ENCODE data around the gene KLF13.

KLF13 gene

GRCh38 chr15:31402003-31402402 is 75.4 kb downstream of the KLF13 start:
- no peaks in the 10 kb centered on the region for H3K27me3 ChIP-seq (ENCODE audit: low read depth, low read length)
- H3K27ac ChIP-seq (ENCODE audit: low read length), result no peak overlapping the region
- no peak overlapping the region for H3K4me3 ChIP-seq (ENCODE audit: low read depth in 1 of 2, low read length in 2 of 2)
- H3K36me3 ChIP-seq (ENCODE audit: control insufficient read depth in 1 of 2, insufficient read depth in 2 of 2, low read length in 2 of 2), result no peaks in the 10 kb centered on the region
- H3K4me1 ChIP-seq (ENCODE audit: control insufficient read depth in 1 of 2, insufficient read depth in 2 of 2, low read length in 2 of 2), result peaks cover 0 to 5% of the 10 kb centered on the region in 2 donors
- no peaks in the 10 kb centered on the region for H3K9me3 ChIP-seq (ENCODE audit: control insufficient read depth in 1 of 2, low read length in 2 of 2)

GRCh38 chr15:31402511-31403056 is 75.9 kb downstream of the KLF13 start:
- Histone ChIP-seq H3K36me3 (ENCODE audit: control insufficient read depth in 1 of 2, insufficient read depth in 2 of 2, low read length in 2 of 2) (no peaks in the 10 kb centered on the region), H3K4me1 (ENCODE audit: control insufficient read depth in 1 of 2, insufficient read depth in 2 of 2, low read length in 2 of 2) (peaks cover 0 to 1% of the 10 kb centered on the region in 2 donors), H3K9me3 (ENCODE audit: control insufficient read depth in 1 of 2, low read length in 2 of 2) (no peaks in the 10 kb centered on the region), H3K4me3 (ENCODE audit: low read depth in 1 of 2, low read length in 2 of 2) (no peak overlapping the region), H3K27me3 (ENCODE audit: low read depth, low read length) (no peaks in the 10 kb centered on the region), H3K27ac (ENCODE audit: low read length) (no peak overlapping the region)

GRCh38 chr15:31403096-31403495 is 76.5 kb downstream of the KLF13 start:
- Histone ChIP-seq H3K27me3 (ENCODE audit: low read depth, low read length) (no peaks in the 10 kb centered on the region), H3K27ac (ENCODE audit: low read length) (no peak overlapping the region), H3K36me3 (ENCODE audit: control insufficient read depth in 1 of 2, insufficient read depth in 2 of 2, low read length in 2 of 2) (no peaks in the 10 kb centered on the region), H3K9me3 (ENCODE audit: control insufficient read depth in 1 of 2, low read length in 2 of 2) (no peaks in the 10 kb centered on the region), H3K4me1 (ENCODE audit: control insufficient read depth in 1 of 2, insufficient read depth in 2 of 2, low read length in 2 of 2) (no peaks in the 10 kb centered on the region), H3K4me3 (ENCODE audit: low read depth in 1 of 2, low read length in 2 of 2) (no peak overlapping the region)

GRCh38 chr15:31403606-31404005 is 77.0 kb downstream of the KLF13 start:
- no peak overlapping the region for H3K27ac ChIP-seq (ENCODE audit: low read length)
- peaks cover 0 to 3% of the 10 kb centered on the region in 2 donors for H3K9me3 ChIP-seq (ENCODE audit: control insufficient read depth in 1 of 2, low read length in 2 of 2)
- no peaks in the 10 kb centered on the region for H3K27me3 ChIP-seq (ENCODE audit: low read depth, low read length)
- no peaks in the 10 kb centered on the region for H3K36me3 ChIP-seq (ENCODE audit: control insufficient read depth in 1 of 2, insufficient read depth in 2 of 2, low read length in 2 of 2)
- H3K4me1 ChIP-seq (ENCODE audit: control insufficient read depth in 1 of 2, insufficient read depth in 2 of 2, low read length in 2 of 2), result no peaks in the 10 kb centered on the region
- H3K4me3 ChIP-seq (ENCODE audit: low read depth in 1 of 2, low read length in 2 of 2), result no peak overlapping the region

GRCh38 chr15:31404345-31404744 is 77.7 kb downstream of the KLF13 start:
- H3K9me3 ChIP-seq (ENCODE audit: control insufficient read depth in 1 of 2, low read length in 2 of 2), result peaks cover 0 to 5% of the 10 kb centered on the region in 2 donors
- H3K4me3 ChIP-seq (ENCODE audit: low read depth in 1 of 2, low read length in 2 of 2), result no peak overlapping the region
- H3K36me3 ChIP-seq (ENCODE audit: control insufficient read depth in 1 of 2, insufficient read depth in 2 of 2, low read length in 2 of 2), result no peaks in the 10 kb centered on the region
- H3K27me3 ChIP-seq (ENCODE audit: low read depth, low read length), result no peaks in the 10 kb centered on the region
- H3K4me1 ChIP-seq (ENCODE audit: control insufficient read depth in 1 of 2, insufficient read depth in 2 of 2, low read length in 2 of 2), result no peaks in the 10 kb centered on the region
- H3K27ac ChIP-seq (ENCODE audit: low read length), result no peak overlapping the region

GRCh38 chr15:31405200-31405920 is 78.7 kb downstream of the KLF13 start:
- Histone ChIP-seq H3K4me1 (ENCODE audit: control insufficient read depth in 1 of 2, insufficient read depth in 2 of 2, low read length in 2 of 2) (no peaks in the 10 kb centered on the region), H3K36me3 (ENCODE audit: control insufficient read depth in 1 of 2, insufficient read depth in 2 of 2, low read length in 2 of 2) (no peaks in the 10 kb centered on the region), H3K27me3 (ENCODE audit: low read depth, low read length) (no peaks in the 10 kb centered on the region), H3K9me3 (ENCODE audit: control insufficient read depth in 1 of 2, low read length in 2 of 2) (peaks cover 0 to 5% of the 10 kb centered on the region in 2 donors), H3K27ac (ENCODE audit: low read length) (no peak overlapping the region), H3K4me3 (ENCODE audit: low read depth in 1 of 2, low read length in 2 of 2) (no peak overlapping the region)

- Histone ChIP-seq H3K36me3 (ENCODE audit: control insufficient read depth in 1 of 2, insufficient read depth in 2 of 2, low read length in 2 of 2) (no peaks in the 10 kb centered on the region), H3K4me3 (ENCODE audit: low read depth in 1 of 2, low read length in 2 of 2) (no peak overlapping the region), H3K27ac (ENCODE audit: low read length) (no peak overlapping the region), H3K9me3 (ENCODE audit: control insufficient read depth in 1 of 2, low read length in 2 of 2) (peaks cover 0 to 5% of the 10 kb centered on the region in 2 donors), H3K27me3 (ENCODE audit: low read depth, low read length) (no peaks in the 10 kb centered on the region), H3K4me1 (ENCODE audit: control insufficient read depth in 1 of 2, insufficient read depth in 2 of 2, low read length in 2 of 2) (no peaks in the 10 kb centered on the region)
Measured at GRCh38 chr15:31407376-31407775, 80.7 kb downstream of the KLF13 start.

GRCh38 chr15:31407851-31408250 is 81.2 kb downstream of the KLF13 start:
- Histone ChIP-seq H3K4me1 (ENCODE audit: control insufficient read depth in 1 of 2, insufficient read depth in 2 of 2, low read length in 2 of 2) (no peaks in the 10 kb centered on the region), H3K27me3 (ENCODE audit: low read depth, low read length) (no peaks in the 10 kb centered on the region), H3K9me3 (ENCODE audit: control insufficient read depth in 1 of 2, low read length in 2 of 2) (peaks cover 0 to 5% of the 10 kb centered on the region in 2 donors), H3K36me3 (ENCODE audit: control insufficient read depth in 1 of 2, insufficient read depth in 2 of 2, low read length in 2 of 2) (no peaks in the 10 kb centered on the region), H3K4me3 (ENCODE audit: low read depth in 1 of 2, low read length in 2 of 2) (no peak overlapping the region), H3K27ac (ENCODE audit: low read length) (no peak overlapping the region)

- no peak overlapping the region for H3K27ac ChIP-seq (ENCODE audit: low read length)
- no peaks in the 10 kb centered on the region for H3K36me3 ChIP-seq (ENCODE audit: control insufficient read depth in 1 of 2, insufficient read depth in 2 of 2, low read length in 2 of 2)
- no peaks in the 10 kb centered on the region for H3K4me1 ChIP-seq (ENCODE audit: control insufficient read depth in 1 of 2, insufficient read depth in 2 of 2, low read length in 2 of 2)
- peaks cover 0 to 5% of the 10 kb centered on the region in 2 donors for H3K9me3 ChIP-seq (ENCODE audit: control insufficient read depth in 1 of 2, low read length in 2 of 2)
- H3K27me3 ChIP-seq (ENCODE audit: low read depth, low read length), result no peaks in the 10 kb centered on the region
- H3K4me3 ChIP-seq (ENCODE audit: low read depth in 1 of 2, low read length in 2 of 2), result no peak overlapping the region
Measured at GRCh38 chr15:31408724-31409123, 82.1 kb downstream of the KLF13 start.

- H3K4me1 ChIP-seq (ENCODE audit: control insufficient read depth in 1 of 2, insufficient read depth in 2 of 2, low read length in 2 of 2), result no peaks in the 10 kb centered on the region
- H3K27me3 ChIP-seq (ENCODE audit: low read depth, low read length), result no peaks in the 10 kb centered on the region
- H3K4me3 ChIP-seq (ENCODE audit: low read depth in 1 of 2, low read length in 2 of 2), result no peak overlapping the region
- H3K36me3 ChIP-seq (ENCODE audit: control insufficient read depth in 1 of 2, insufficient read depth in 2 of 2, low read length in 2 of 2), result no peaks in the 10 kb centered on the region
- H3K9me3 ChIP-seq (ENCODE audit: control insufficient read depth in 1 of 2, low read length in 2 of 2), result peaks cover 0 to 5% of the 10 kb centered on the region in 2 donors
- H3K27ac ChIP-seq (ENCODE audit: low read length), result no peak overlapping the region
Measured at GRCh38 chr15:31409171-31409570, 82.5 kb downstream of the KLF13 start.

GRCh38 chr15:31412824-31413223 is 86.2 kb downstream of the KLF13 start:
- no peaks in the 10 kb centered on the region for H3K4me1 ChIP-seq (ENCODE audit: control insufficient read depth in 1 of 2, insufficient read depth in 2 of 2, low read length in 2 of 2)
- no peaks in the 10 kb centered on the region for H3K27me3 ChIP-seq (ENCODE audit: low read depth, low read length)
- H3K4me3 ChIP-seq (ENCODE audit: low read depth in 1 of 2, low read length in 2 of 2), result no peak overlapping the region
- no peak overlapping the region for H3K27ac ChIP-seq (ENCODE audit: low read length)
- peaks cover 0 to 5% of the 10 kb centered on the region in 2 donors for H3K9me3 ChIP-seq (ENCODE audit: control insufficient read depth in 1 of 2, low read length in 2 of 2)
- no peaks in the 10 kb centered on the region for H3K36me3 ChIP-seq (ENCODE audit: control insufficient read depth in 1 of 2, insufficient read depth in 2 of 2, low read length in 2 of 2)

GRCh38 chr15:31415201-31415600 is 88.6 kb downstream of the KLF13 start:
- no peak overlapping the region for H3K4me3 ChIP-seq (ENCODE audit: low read depth in 1 of 2, low read length in 2 of 2)
- no peak overlapping the region for H3K27ac ChIP-seq (ENCODE audit: low read length)
- no peaks in the 10 kb centered on the region for H3K4me1 ChIP-seq (ENCODE audit: control insufficient read depth in 1 of 2, insufficient read depth in 2 of 2, low read length in 2 of 2)
- peaks cover 0 to 13% of the 10 kb centered on the region in 2 donors for H3K9me3 ChIP-seq (ENCODE audit: control insufficient read depth in 1 of 2, low read length in 2 of 2)
- no peaks in the 10 kb centered on the region for H3K27me3 ChIP-seq (ENCODE audit: low read depth, low read length)
- no peaks in the 10 kb centered on the region for H3K36me3 ChIP-seq (ENCODE audit: control insufficient read depth in 1 of 2, insufficient read depth in 2 of 2, low read length in 2 of 2)
